ENCODE measurements around the gene TNP2.

The TNP2 gene

GRCh38 chr16:11258553-11259492 is 10.3 kb downstream of the TNP2 start:
- peak; percentile 94 for FAIRE-seq

DNA sequence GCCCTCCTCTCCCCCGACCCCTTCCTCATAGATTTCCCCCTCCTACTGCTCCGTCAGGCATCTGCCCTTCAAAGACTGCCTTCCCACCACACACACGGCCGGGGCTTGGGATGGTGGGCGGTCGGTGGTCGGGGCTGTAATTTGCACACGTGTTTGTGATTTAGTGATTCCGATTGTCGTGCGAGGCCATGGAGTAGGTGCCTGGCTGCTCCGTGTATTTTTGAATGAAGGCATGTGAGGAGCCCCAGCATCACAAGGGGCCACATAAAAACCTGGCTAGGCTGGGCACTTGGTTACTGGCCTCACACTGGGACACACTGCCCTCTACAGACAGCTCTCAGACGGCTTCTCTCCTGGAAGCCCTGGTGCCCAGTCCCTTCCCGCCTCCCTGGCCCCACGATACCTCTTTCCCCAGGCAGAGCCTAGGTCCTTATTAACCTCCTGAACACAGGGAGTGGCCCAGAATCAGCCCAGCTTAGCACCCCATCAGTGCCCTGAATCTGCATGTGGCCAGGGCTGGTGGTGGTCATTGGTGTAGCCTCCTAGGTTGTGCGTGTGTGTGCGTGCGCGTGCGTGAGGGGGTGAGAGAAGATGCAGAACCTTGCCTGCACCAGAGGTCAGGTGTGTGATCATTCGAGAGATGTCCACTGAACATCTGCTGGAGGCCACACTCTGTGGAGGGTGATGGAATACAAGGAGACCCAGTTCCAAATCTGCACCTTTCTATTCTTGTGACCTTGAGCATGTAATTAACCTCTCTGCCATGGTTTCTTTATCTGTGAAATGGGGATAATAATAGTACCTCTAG is 11.8 kb downstream of the TNP2 start:
- FAIRE-seq (peak; percentile 71), DNase-seq (ENCODE audit: extremely low spot score, insufficient read length, low read depth) (no peak)

More at GRCh38 chr16:11258553-11259492, 10.3 kb downstream of the TNP2 start:
- DNase-seq (ENCODE audit: extremely low spot score, insufficient read length, low read depth) = peak; percentile 56

DNA sequence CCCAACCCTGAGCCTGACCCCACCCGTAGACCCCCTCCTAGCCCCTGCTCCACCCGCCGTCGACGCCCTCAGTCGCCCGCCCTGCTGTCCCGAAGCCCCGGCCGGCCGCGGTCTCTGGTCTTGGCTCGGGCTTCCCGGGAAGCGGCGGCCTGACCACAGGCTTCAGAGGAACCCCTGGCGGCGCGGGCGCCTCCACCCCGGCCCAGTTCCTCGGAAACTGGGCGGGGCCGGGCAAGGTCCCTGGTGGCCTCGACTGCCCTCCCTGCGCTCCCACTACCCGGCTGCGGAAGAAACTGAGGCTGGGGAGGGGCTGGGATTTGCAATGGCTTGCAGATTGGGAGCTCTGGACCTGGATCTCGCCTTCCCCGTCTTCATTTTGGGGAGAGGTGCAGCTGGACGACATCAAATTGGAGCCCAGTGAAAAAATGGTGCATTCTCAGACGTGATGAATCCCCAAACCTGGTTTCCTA is 12.4 kb downstream of the TNP2 start:
- no peak for FAIRE-seq

GRCh38 chr16:11255737-11256660 is 13.1 kb downstream of the TNP2 start, which contains the start of gene SOCS1:
Gene SOCS1 (minus strand): TSS chr16:11256204. CDS start chr16:11255478, 726 bp downstream.
- peak; percentile 64 for FAIRE-seq
- peak; percentile 76 for DNase-seq (ENCODE audit: extremely low spot score, insufficient read length, low read depth)

More for the DNA sequence above, 12.4 kb downstream of the TNP2 start:
- no peak for DNase-seq (ENCODE audit: extremely low spot score, insufficient read length, low read depth)

GRCh38 chr16:11254913-11255736 is 14.0 kb downstream of the TNP2 start:
- no peak for DNase-seq (ENCODE audit: extremely low spot score, insufficient read length, low read depth)
- FAIRE-seq = no peak

DNA sequence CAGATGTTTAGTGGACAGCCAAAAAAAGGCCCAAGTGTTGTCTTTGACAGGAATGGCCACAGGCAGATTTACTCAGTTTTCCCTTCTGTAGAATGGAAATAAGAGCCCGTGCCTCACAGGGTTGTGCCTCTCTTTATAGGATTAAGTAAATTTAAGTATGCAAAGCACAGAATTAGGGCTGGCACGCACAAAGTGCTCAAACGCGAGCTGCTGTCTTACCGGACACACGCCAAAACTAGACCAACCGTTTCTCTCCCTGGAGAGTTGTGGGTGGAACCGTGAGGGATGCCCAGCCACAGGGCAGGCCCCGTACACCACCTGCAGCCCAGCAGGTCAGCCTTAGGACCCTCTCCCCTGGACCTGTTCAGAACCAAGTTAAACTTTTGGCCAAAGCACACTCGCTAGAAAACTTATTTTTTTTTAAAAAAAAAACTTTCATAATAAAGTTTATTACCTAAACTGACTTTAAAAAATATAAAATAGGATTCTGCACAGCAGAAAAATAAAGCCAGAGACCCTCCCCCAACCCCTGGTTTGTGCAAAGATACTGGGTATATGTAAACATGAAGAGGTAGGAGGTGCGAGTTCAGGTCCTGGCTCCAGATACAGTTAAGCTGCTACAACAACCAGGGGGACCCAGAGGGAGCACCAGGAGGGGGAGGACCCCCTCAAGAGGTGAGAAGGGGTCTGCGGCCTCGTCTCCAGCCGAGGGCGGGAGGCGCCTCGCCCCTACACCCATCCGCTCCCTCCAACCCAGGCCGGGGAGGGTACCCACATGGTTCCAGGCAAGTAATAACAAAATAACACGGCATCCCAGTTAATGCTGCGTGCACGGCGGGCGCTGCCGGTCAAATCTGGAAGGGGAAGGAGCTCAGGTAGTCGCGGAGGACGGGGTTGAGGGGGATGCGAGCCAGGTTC is 14.9 kb downstream of the TNP2 start:
- FAIRE-seq (peak; percentile 63), DNase-seq (ENCODE audit: extremely low spot score, insufficient read length, low read depth) (no peak)

DNA sequence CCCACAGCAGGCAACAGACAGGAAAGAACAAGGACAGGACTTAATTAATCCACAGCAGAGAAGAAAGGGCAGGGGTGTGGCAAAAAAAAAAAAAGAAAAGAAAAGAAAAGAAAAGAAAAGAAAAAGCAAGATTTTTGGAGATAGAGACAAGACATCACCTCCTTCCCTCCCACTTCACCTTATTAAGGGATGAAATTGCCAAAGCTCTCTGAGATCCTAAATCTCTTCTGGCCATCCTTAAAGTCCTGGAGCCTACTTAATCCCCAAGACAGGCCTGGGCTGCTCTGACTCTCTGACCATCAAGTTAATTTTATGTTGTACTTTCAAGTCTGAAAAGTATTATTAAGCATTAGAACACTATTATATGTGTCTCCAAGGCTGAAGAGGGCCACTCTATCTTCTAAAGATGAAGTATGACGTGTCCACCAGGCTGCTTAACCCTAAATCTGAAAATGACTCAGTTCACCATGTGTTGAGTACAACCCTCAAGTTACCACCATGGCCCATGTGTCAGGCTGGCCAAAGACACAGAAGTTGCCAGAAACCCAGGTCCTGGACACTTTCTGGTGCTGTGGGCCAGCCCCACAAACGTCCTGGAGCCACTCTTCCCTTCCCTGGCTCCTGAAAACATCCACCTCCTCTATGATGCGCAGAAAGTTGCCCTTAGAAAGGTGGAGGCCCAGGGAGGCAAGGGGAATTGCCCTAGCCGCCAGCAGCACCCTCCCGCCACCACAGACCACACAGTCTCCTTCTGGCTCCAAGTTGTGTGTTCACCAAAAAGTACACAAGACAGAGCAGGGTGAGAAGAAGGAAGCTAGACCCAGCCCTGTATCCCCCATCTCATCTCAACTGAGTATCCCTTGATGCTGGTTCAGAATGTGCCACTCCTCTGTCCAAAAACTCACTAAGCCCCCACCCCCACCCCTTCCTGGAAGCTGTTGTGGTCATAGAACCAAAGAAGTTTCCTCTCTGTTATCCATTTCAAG is 15.8 kb downstream of the TNP2 start:
- peak; percentile 73 for FAIRE-seq
- DNase-seq (ENCODE audit: extremely low spot score, insufficient read length, low read depth) = no peak

- FAIRE-seq = no peak
- no peak for DNase-seq (ENCODE audit: extremely low spot score, insufficient read length, low read depth)
These were observed 16.6 kb downstream of the TNP2 start for GRCh38 chr16:11252482-11252931.

DNA sequence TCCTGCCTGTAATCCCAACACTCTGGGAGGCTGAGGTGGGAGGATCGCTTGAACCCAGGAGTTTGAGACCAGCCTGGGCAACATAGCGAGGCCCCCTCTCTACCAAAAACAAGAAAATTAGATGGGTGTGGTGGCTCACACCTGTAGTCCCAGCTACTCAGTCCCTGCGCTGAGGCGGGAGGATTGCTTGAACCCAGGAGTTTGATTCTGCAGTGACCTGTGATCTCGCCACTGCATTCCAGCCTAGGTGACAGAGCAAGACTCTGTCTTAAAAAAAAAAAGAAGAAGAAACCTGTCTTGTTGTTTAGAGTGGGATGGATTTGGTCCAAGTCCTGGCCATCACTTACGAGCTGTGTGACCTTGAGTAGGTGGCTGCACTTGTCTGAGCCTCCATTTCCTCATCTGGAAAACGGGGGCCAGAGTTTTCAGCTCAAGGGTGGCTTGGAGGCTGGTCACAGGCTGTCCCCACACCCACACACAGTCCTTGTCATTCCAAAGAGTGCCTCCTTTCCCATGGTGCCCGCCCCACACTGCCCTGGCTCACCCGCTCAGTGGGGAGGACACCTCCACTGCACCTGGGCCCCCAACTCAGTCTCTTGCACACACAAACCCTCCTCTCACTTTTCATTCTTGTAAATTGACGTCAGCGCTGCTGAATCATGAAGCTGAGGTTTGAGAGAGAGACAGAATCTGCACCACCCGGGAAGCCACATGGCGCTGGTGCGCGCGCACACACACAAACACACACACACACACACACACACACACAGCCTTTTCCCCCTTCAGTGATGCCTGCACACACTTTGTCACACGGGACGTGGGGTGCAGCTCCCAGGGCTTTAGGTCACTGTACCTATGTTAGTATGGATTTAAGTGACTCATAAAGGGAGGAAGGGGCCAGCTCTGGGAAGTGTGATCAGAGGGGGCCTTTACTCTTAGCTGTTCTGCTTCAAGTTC is 17.3 kb downstream of the TNP2 start:
- DNase-seq (ENCODE audit: extremely low spot score, insufficient read length, low read depth) = no peak

DNA sequence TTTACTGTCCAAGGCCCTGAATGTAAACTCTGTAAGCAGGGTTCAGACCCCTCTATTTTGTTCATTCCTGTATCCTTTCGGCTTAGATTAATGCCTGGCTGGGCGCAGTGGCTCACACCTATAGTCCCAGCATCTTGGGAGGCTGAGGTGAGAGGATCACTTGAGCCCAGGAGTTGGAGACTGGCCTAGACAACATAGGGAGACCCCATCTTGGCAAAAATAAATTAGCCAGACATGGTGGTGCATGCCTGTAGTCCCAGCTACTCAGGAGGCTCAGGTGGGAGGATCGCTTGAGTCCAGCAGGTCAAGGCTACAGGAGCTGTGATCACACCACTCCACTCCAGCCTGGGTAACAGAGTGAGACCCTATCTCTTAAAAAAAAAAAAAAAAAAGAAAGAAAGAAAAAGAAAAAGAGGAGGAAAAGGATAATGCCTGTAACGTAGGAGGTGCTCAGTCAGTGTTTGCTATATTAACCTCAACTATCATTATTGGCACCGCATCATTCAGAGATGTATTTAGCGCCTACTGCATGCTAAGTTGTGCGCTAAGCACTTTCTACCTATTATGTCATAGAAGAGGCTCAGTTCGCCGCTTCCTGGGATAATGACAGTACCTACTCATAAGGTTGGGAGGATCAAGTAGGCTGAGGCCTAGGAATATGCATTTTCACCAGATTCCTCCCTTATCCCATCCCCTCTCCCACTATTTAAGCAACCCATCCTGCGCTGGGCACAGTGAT is 18.2 kb downstream of the TNP2 start:
- DNase-seq (ENCODE audit: extremely low spot score, insufficient read length, low read depth) (no peak), FAIRE-seq (no peak)

More for the DNA sequence above, 17.3 kb downstream of the TNP2 start:
- FAIRE-seq = no peak

- no peak for DNase-seq (ENCODE audit: extremely low spot score, insufficient read length, low read depth)
- FAIRE-seq = no peak
These were observed 18.9 kb downstream of the TNP2 start for GRCh38 chr16:11250091-11250785.

DNA sequence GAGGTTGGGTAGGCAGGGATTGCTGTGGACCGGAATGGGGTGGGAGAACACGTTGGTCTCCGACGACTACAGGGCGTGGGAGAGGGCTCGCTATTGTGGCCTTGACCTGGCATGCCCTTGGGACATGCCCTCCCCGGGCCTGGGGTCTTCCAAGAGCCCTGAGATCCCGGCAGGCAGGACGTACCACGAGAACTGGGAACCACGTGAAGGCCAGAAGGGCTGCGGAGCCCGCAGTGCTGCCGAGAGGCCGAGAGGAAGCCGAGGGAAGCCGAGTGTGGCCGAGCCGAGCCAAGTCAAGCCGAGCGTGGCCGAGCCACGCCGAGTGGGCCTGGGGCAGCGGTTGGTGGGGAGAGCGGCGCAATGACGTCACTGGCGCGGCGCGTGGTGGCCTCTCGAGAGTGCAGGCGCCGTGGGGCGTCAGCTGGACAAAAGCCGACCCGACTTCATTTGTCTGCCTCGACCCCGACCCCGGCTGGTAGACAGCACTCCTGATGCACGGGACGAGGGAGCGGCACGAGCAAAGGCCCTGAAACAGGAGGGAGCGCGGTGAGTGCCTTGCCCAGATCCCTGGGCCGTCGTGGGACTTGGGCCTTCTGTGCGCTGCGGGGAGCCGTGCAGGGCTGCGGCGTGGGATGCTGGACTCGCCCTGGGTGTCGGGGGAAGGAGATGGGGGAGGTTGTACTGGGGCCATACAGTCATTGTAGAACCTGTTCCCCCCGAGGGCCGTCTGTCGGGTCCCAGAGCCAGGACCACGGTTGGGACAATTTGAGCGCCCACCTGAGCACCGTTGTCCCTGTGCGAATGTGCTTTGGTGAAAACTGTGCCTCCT is 19.7 kb downstream of the TNP2 start:
- FAIRE-seq (no peak), DNase-seq (ENCODE audit: extremely low spot score, insufficient read length, low read depth) (no peak)

- no peak for FAIRE-seq
- no peak for DNase-seq (ENCODE audit: extremely low spot score, insufficient read length, low read depth)
These were observed 21.0 kb downstream of the TNP2 start for GRCh38 chr16:11248133-11248532.

Data from GM18507 (cell line).